Hematopoietic multipotent progenitor cell treated with erythropoietin and hydrocortisone succinate and interleukin-3 and kit ligand, for 8 days (in vitro differentiated cells): Measurements from ENCODE around the gene DIP2C.
"Not testable (repeated sequence)": the region's sequence is repeated elsewhere in the genome, so short reads cannot be mapped to it uniquely, and the experiment has no call there.

ENCODE experiments used
- DNase-seq: peaks from one replicate; pipeline ENCODE4 v3.0.0-alpha.2; 2015

DIP2C gene

DNA sequence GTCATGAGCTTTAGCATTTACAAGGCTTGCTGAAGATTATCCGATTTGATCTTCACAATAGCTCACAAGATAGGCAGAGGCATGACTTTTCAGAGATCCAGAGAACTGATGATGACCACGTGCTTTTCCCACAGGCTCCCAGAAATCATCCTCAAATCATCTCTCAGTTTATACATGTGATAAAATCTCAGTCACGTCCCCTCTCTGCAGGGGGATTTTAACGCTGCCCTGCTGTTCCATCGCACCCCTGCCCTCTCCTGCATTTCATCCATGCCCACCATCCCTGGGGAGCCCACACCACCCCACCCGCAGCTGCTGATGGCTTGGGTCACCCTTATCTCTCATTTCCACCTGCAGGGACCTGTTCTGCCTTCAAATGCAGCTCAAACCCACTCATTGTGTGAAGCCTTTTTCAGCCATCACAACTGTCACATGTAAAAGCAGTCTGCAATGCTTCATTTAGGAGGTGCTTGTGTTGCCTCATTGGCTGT, 141.8 kb downstream of the DIP2C start:
- DNase-seq, result no peak

DNA sequence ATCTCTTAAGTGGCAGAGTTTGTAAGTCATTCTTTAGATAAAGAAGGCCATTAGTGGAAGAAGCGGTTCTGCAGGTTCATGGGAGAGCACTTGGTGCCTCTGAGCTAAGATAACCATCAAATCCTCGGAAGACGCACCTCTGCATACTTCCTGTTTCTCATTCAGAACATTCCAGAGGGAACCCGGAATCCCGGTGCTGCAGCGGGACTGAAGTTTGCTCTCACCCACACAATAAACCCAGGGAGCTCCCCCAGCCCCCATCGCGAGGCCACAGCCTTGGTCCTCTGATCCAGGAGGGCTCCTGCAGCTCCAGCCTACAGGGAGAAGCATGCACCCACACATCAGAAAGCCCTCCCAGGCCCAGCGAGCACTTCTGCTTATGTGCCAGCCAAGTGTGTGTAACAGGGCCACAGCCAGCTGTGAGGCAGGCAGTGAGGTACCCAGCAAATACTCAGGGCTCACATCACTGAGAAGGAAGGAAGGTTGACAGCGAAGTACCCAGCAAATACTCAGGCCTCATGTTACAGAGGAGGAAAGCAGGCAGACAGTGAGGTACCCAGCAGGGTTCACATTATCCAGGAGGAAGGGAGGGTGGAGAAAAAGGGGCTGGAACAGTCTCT, 142.4 kb downstream of the DIP2C start:
- no peak for DNase-seq

DNA sequence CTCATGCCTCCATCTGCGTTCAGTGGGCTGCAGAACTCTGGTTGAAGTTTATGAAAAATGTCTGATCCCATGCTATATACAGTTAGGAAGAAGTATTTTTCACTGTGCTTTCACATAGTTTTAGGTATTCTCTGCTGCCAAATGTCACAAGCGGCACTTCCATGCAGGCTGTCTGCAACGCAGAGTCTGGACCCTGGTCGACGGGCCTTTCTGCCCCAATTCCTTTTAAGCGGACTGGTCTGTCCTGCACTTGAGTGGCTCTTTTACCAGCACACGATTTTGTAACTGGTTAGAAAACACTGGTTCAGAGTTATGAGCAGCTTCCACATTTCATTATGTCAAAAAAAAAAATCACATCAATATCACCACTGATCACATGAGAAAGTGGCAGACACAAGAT, 143.0 kb downstream of the DIP2C start:
- DNase-seq, result no peak

DNA sequence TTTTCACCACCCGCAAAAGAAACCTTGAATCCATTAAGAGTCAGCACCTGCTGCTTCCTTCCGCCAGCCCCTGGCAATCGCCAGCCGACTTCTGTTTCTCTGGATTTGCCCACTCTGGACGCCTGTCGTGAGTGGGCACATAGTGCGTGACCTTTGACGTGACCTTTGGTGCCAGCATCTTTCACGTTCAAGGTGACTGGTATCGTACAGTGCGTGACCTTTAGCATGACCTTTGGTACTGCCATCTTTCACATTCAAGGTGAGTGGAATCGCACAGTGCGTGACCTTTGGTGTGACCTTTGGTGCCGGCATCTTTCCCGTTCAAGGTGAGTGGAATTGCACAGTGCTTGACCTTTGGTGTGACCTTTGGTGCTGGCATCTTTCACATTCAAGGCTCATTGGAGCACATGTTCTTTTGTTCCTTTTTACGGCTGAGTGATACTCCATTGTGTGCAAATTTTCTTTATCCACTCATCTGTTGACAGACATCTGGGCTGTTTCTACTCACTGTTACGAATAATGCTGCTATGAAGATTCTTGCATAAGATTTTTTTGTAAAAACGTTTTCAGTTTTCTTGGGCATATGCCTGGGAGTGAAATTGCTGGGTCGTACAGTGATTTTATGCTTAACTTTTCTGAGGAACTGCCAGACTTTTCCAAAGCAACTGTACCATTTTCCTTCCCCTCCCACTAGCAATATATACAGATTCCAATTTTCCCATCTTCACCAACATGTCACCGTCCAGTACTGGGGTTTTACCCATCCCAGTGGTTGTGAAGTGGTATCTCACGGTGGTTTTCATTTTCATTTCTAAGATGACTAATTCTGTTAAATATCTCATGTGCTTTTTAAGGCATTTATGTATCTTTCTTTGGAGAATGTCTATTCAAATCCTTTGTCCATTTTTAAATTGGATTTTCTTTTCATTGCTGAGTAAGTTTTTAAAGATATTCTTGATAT, 145.3 kb downstream of the DIP2C start:
- no peak for DNase-seq

DNA sequence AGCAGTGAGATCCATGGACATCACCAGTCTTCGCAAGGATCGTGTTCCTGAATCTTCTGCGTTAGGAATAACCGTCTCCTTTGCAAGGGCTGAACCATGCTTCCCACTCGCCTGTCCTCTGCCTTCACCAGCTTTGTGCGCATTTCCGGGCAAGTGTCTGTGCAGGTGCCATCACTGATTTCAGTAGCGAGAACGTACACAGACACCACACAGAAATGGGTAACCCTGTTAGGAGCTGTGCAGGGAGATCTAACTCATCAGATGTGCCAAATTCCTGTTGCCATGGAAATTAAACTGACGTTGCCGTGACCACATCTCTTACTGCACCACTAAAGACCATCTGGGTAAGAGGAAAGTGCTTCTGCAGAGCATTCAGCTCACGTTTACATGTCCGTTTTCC, 146.3 kb downstream of the DIP2C start:
- DNase-seq, result no peak

GRCh38 chr10:541750-542371, 147.6 kb downstream of the DIP2C start:
- DNase-seq, result no peak

DNA sequence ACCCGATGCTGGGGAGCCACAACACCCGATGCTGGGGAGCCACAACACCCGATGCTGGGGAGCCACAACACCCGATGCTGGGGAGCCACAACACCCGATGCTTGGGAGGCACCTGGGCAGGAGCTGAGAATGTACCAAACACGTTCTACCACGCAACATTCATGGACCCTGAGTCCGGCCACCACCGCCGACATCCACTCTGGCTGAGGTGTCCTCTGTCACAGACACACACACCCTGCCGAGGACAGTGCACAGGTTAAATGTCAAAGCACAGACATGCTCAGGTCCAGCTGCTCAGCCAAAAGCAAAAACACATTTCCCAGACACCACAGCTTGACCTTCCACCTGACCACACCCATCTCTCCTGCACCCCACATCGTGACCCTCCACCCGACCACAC, 148.4 kb downstream of the DIP2C start:
- DNase-seq, result no peak

DNA sequence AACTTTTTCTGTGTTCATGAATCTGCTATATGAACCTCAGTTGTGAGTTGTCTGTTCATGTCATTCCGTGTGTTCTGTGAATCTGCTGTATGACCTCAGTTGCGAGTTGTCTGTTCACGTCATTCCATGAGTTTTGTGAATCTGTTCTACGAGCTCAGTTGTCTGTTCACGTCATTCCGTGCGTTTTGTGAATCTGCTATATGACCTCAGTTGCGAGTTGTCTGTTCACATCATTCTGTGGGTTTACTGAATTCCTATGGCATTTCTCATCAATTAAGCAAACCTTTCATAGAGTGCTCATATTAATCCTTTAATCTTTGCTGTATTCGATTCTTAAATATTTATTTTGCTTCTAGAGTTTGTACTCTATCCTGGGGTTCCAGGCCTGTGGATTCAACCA, 150.6 kb downstream of the DIP2C start:
- DNase-seq, result no peak

DNA sequence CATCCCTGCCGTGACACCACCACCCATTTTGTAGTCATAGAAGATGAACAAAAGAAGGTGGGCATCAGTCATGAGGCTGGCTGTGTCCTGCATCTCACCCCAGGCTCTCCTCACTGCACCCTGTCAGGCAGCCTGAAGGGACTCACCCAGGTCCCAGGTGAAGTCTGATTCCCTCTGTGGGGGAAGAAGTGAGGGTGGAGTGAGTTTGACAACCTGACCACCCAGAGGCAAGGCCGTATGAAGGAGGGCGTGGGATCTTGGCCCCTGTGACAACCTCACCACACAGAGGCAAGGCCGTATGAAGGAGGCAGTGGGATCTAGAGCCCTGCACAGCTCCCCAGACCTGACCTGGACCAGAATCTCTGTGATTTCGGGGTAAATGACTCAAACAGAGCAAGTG, 152.5 kb downstream of the DIP2C start:
- DNase-seq, result no peak

- no peak for DNase-seq
These were observed 153.0 kb downstream of the DIP2C start for GRCh38 chr10:536371-536925.

GRCh38 chr10:535952-536351, 153.5 kb downstream of the DIP2C start:
- DNase-seq, result no peak

DNA sequence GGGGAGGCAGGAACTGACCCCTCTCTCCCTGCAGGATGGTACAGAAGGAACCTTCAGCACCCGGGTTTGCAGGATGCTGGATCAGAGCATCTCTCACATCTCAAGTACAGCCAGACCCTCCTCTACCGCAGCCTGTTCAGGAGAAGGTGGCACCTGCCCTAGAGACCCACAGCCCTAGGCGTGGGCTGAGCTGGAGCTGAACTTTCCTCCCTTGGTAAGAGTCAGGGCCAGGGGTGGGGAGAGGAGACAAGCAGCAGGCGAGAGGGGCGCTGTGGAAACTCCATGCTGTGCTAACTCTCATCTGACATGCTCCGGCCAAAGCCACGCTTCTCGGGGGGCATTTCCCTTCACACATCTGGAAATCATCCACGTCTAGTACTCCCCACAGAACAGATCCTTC, 154.4 kb downstream of the DIP2C start:
- DNase-seq, result no peak

DNA sequence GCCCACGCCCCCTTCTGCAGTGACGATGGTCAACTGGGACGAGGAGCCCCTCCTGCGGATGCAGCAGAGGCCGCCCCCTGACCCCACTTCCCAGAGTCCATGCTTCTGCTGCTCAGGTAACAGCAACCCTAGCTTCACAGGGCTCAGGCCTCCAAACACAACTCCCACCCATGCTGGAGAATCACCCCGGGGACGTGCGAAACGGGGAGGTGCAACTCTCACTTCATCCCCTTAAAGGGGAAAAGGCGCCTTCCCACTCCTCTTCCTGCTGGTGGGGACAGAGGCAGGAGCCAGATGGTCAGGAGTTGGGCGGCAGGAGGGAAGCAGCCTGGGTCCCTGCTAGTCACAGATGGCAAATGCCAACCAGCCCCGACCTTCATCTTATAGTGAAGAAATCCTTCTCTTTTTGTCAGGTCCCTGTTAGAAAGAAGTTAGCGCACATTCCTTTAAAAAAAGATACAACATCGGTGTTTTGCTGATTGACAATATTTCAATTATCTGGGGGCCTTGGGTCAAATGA, 155.4 kb downstream of the DIP2C start:
- no peak for DNase-seq

DNA sequence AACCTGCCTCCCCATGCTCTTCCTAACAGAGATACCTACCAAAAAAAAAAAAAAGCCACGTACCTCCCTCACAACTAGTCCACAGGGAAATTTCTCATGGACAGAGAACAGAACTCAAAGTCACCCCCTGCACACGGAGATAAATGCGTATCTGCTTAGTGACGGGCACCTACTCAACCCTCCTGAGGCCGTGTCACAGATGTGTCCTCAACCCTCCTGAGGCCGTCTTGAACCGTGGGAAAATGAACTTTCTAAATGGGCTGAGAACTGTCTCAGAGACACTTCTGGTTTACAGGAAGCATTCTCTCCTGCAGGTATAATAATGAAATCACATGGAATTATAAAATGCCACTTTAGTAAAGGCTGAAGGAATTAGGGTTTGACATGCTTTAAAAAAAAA, 155.9 kb downstream of the DIP2C start:
- no peak for DNase-seq

GRCh38 chr10:533186-533585, 156.3 kb downstream of the DIP2C start:
- no peak for DNase-seq

GRCh38 chr10:532331-532730, 157.1 kb downstream of the DIP2C start:
- not testable (repeated sequence) for DNase-seq

- DNase-seq, result no peak
These were observed 157.9 kb downstream of the DIP2C start for GRCh38 chr10:531541-531940.

DNA sequence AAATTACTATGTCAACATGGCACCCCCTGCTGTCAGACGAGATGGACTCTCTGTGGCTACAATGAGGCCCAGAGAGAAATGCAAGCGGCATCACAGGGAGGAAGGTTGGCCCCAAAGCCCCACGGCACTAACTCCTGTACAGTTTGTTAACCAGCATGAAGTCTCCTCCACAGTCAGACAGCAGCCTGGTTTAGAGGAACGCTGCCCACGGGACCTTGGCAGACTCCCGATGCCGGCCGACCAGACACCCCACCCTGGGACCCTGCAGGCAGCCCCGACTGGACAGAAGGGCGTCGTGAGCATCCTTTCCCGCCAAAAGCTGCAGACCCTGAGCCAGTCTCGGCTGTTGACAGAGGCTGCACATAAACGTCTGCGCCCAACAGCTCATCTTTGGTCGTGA, 158.8 kb downstream of the DIP2C start:
- no peak for DNase-seq

GRCh38 chr10:529468-530230, 159.8 kb downstream of the DIP2C start:
- no peak for DNase-seq

DNA sequence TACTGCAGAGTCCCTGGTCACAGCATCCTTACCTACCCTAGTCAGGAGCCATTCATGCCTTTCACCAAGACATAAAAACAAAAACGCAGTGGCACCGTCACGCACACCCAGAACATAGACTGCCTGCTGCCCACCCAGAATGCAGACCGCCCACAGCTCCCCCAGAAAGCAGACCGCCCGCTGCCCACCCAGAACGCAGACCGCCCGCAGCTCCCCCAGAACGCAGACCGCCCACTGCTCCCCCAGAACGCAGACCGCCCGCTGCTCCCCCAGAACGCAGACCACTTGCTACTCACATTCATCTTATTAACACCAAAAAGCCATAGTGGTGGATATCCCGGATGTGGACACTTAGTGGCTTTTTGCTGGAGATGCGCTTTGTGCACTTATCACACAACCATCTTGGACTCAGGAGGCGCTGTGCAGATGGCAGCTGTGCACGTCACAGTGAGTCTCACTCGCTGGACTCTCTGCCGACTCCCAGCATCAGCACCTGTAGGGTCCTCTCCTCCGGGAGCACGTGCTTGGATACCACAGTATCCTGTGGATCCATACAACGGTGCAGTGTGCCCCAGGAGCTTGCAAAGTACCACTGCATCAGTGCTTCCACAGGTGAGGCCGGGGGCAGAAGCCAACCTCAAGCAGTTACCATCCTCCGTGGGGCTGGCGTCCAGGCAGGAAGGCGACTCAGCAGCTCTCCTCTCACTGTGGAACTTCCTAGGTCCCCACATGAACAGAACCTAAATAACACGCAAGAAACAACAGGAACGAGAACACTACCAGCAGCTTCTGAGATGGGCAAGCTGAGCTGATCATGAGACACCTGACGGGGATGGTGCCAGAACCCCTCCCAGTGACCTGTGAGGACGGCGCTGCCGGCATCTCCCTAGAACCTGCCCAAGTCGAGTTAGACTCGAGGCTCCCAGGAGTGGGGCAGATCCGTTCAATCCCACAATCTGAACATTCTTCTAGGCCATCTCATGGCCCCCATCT, 161.0 kb downstream of the DIP2C start:
- DNase-seq, result no peak

GRCh38 chr10:527416-527815, 162.1 kb downstream of the DIP2C start:
- DNase-seq, result no peak
